ENCODE data around the gene DLG5.

The DLG5 gene

DNA sequence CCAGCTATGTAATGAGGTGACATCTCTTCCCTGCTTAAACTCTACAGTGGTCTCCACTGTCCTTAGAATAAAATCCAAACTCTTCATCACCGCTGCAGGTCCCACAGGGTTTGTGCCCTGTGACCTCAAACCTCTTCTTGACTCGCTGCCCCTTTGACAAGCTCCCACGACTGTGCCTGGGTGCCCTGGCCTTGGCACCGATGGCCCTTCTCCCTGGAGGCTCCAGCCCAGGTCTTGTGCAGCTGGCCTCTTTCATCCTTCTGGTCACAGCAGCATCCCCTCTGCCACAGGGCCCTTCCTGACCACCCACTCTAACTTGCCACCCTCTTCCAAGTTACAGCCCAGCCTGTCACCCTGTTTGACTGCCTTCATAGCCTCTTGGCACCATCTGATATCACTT, 108.2 kb downstream of the DLG5 start:
- Histone ChIP-seq H3K27me3 (ENCODE audit: control insufficient read depth, insufficient read depth, low read length) (no peaks in the 10 kb centered on the region), H3K9me3 (ENCODE audit: control insufficient read depth, insufficient read depth, low read length) (no peaks in the 10 kb centered on the region), H3K36me3 (ENCODE audit: control insufficient read depth, insufficient read depth, low read length) (peaks cover 89% of the 10 kb centered on the region), H3K9ac (ENCODE audit: low read depth, low read length) (no peak overlapping the region), H3K4me1 (ENCODE audit: control insufficient read depth, insufficient read depth, low read length) (no peaks in the 10 kb centered on the region), H3K27ac (ENCODE audit: low read depth, low read length) (no peak overlapping the region), H3K4me3 (ENCODE audit: low read depth, low read length) (no peak overlapping the region)

DNA sequence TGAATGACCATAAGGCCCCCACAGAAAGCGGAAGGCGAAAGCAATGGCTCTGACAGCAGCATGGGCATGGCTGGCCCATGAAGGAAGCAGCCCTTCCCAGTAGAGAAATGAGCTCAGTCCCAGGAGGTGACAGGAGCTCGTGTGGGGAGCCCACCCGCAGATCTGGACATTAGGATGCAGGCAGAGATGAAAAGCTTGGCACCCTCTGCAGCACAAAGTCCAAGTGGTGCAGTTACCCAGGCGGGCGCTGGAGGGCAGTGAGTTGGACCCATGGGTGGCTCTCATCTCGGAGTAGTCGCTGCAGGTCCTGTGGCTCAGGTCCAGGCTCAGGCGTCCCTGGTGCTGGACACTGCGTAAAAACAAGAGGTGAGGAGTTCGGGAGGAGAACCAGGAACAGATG, 109.0 kb downstream of the DLG5 start:
- Histone ChIP-seq H3K9ac (ENCODE audit: low read depth, low read length) (no peak overlapping the region), H3K27ac (ENCODE audit: low read depth, low read length) (no peak overlapping the region), H3K36me3 (ENCODE audit: control insufficient read depth, insufficient read depth, low read length) (peaks cover 89% of the 10 kb centered on the region)

DNA sequence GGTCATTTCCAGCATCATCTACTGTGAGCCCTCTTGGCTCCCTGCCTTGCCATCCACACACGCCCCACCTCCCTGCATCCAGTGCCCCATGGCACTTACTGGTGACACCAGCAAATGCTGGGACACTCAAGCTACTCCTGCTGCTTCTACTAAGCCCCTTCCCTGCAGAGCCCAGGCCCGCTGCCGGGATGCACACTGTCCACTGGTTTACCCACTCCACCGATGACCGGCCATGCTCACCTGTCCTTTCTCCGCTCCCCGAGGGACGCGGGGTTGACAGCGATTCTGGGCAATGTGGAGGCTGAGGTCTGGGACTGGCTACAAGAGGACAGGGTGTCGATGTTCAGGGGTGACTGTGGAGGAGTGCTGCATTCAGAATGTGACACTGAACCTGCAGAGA, 110.2 kb downstream of the DLG5 start:
- no peaks in the 10 kb centered on the region for H3K9me3 ChIP-seq (ENCODE audit: control insufficient read depth, insufficient read depth, low read length)
- H3K4me3 ChIP-seq (ENCODE audit: low read depth, low read length): no peak overlapping the region
- H3K27me3 ChIP-seq (ENCODE audit: control insufficient read depth, insufficient read depth, low read length): no peaks in the 10 kb centered on the region
- no peak overlapping the region for H3K27ac ChIP-seq (ENCODE audit: low read depth, low read length)
- H3K4me1 ChIP-seq (ENCODE audit: control insufficient read depth, insufficient read depth, low read length): no peaks in the 10 kb centered on the region
- H3K36me3 ChIP-seq (ENCODE audit: control insufficient read depth, insufficient read depth, low read length): peaks cover 92% of the 10 kb centered on the region
- no peak overlapping the region for H3K9ac ChIP-seq (ENCODE audit: low read depth, low read length)

More for the DNA sequence above, 109.0 kb downstream of the DLG5 start:
- Histone ChIP-seq H3K4me3 (ENCODE audit: low read depth, low read length) (no peak overlapping the region), H3K9me3 (ENCODE audit: control insufficient read depth, insufficient read depth, low read length) (no peaks in the 10 kb centered on the region), H3K27me3 (ENCODE audit: control insufficient read depth, insufficient read depth, low read length) (no peaks in the 10 kb centered on the region), H3K4me1 (ENCODE audit: control insufficient read depth, insufficient read depth, low read length) (no peaks in the 10 kb centered on the region)

DNA sequence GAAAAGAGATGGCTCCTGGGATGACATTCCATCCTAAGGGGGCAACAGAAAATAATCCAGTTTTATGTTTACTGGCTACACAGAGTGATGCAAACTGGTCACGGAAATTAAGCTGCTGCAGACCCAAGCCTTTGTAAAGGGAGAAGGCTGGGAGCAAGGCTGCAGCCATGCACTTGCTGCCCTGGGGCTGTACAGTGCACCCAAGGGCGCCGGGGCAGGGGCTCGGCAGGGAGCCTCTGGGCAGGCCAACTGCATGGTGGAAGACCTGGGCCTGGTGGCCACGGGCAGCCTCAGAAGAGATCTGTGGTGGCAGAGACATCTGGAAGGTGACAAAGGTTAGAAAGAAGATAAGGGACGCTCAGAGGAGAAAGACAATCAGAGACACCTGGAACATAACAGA, 113.8 kb downstream of the DLG5 start:
- Histone ChIP-seq H3K27ac (ENCODE audit: low read depth, low read length) (no peak overlapping the region), H3K9ac (ENCODE audit: low read depth, low read length) (no peak overlapping the region), H3K4me1 (ENCODE audit: control insufficient read depth, insufficient read depth, low read length) (no peaks in the 10 kb centered on the region), H3K27me3 (ENCODE audit: control insufficient read depth, insufficient read depth, low read length) (no peaks in the 10 kb centered on the region), H3K4me3 (ENCODE audit: low read depth, low read length) (no peak overlapping the region), H3K9me3 (ENCODE audit: control insufficient read depth, insufficient read depth, low read length) (no peaks in the 10 kb centered on the region), H3K36me3 (ENCODE audit: control insufficient read depth, insufficient read depth, low read length) (peaks cover 93% of the 10 kb centered on the region)

DNA sequence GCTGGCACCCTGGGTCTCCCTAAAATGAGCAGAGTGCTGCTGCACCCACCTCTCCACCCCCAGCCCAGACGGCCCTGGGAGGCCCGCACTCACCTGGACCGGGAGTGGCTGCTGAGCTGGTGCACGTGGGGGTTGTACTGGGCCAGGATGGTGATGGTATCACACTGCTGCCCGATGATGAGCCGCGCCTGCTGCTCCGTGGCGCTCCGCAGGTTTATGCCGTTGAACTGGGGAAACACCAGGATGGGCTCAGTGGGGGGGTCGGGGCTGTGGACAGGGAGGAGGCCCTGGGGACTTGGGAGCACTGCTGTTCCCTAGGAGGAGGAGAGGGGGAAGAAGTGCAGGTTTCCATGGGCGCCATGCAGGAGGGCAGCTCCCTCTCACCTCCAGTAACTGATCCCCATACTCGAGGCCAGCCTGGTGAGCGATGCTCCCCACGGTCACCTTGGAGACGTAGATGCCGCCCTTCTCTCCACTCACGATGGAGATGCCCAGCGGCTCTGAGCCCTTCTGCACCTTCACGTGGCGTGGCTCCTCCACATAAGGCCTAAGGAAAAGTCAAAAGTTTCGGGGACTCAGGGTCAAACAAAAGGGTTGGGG, 114.6 kb downstream of the DLG5 start:
- Histone ChIP-seq H3K36me3 (ENCODE audit: control insufficient read depth, insufficient read depth, low read length) (peaks cover 93% of the 10 kb centered on the region), H3K27ac (ENCODE audit: low read depth, low read length) (no peak overlapping the region), H3K9ac (ENCODE audit: low read depth, low read length) (no peak overlapping the region), H3K4me1 (ENCODE audit: control insufficient read depth, insufficient read depth, low read length) (no peaks in the 10 kb centered on the region), H3K27me3 (ENCODE audit: control insufficient read depth, insufficient read depth, low read length) (no peaks in the 10 kb centered on the region), H3K4me3 (ENCODE audit: low read depth, low read length) (no peak overlapping the region), H3K9me3 (ENCODE audit: control insufficient read depth, insufficient read depth, low read length) (no peaks in the 10 kb centered on the region)

DNA sequence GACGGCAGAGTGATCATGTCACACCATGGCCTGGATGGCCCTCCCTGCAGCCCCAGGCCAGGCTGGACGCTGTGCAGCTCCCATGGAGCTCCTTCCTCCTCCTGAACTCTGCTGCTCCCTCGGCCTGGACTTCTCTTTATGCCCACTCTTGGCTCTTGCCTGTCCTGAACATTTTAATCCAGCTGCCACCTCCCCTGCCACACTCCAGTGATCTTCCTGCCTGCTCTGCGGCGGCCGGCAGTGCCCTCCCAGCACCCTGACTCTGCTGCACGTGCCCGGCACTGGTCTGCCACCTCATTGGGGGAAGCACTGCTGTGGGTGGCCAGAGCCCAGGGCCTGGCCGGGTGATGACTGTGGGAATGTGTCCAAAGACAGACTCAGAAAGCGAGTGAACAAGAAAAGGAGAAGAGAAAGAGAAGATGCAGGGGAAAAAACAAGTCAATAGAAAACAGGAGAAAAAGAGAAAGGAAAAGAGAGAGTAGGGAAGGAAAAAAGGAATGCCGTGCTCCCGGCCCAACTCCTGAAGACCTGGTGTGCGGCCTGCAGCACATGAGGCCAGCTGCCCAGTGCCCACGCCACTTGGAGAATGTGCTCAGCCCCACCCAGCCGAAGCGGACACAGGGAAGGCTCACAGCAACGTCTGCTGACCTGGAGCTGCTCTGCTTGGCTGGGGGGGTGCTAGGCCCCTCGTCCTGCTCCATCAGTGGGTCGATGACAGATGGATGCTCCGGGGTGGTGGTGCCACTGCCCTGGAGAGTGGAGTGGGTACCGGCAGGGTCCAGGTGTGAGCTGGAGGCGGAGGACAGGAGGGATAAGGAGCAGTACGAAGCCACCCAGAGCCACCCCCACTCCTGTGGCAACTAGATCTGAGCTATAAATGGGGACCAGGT, 115.9 kb downstream of the DLG5 start:
- Histone ChIP-seq H3K9ac (ENCODE audit: low read depth, low read length) (no peak overlapping the region), H3K9me3 (ENCODE audit: control insufficient read depth, insufficient read depth, low read length) (no peaks in the 10 kb centered on the region), H3K4me1 (ENCODE audit: control insufficient read depth, insufficient read depth, low read length) (no peaks in the 10 kb centered on the region), H3K36me3 (ENCODE audit: control insufficient read depth, insufficient read depth, low read length) (peaks cover 93% of the 10 kb centered on the region), H3K27ac (ENCODE audit: low read depth, low read length) (no peak overlapping the region), H3K4me3 (ENCODE audit: low read depth, low read length) (no peak overlapping the region), H3K27me3 (ENCODE audit: control insufficient read depth, insufficient read depth, low read length) (no peaks in the 10 kb centered on the region)

DNA sequence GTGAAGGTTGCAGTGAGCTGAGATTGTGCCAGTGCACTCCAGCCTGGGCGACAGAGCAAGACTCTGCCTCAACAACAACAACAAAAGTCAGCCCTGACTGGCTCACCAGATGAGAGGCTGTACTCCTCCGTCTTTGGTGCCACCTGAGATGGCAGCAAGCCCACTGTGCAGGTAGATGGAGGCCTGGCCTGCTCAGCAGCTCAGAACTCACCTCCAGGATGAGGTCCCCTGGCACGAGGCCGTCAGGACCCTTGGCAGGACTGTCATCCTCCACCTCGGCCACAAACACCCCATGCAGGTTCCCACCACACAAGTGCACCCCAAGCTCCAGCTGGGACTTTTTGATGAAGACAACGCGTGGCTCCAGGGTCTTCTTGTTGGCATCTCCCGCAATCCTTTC, 117.2 kb downstream of the DLG5 start:
- H3K27ac ChIP-seq (ENCODE audit: low read depth, low read length): no peak overlapping the region
- no peaks in the 10 kb centered on the region for H3K9me3 ChIP-seq (ENCODE audit: control insufficient read depth, insufficient read depth, low read length)
- H3K27me3 ChIP-seq (ENCODE audit: control insufficient read depth, insufficient read depth, low read length): no peaks in the 10 kb centered on the region
- no peaks in the 10 kb centered on the region for H3K4me1 ChIP-seq (ENCODE audit: control insufficient read depth, insufficient read depth, low read length)
- H3K36me3 ChIP-seq (ENCODE audit: control insufficient read depth, insufficient read depth, low read length): peaks cover 93% of the 10 kb centered on the region
- no peak overlapping the region for H3K4me3 ChIP-seq (ENCODE audit: low read depth, low read length)
- H3K9ac ChIP-seq (ENCODE audit: low read depth, low read length): no peak overlapping the region

DNA sequence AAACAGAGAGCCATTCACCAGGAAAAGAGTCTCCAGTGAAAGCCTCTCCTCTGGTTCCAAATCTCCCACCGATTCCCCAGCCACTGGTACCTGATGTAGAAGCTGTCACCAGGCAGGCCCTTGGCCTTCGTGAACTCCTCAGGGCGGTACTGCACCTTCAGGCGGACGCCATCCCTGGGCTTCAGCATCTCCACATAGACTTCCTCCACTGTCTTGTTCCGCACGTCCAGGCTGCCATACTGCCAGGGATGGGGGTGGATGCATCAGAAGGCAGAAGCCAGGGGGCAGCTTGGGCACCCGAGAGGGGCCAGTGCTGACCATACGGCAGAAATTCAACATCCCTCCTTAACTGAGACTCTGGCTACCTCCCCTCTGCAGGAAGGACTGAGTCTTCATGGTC, 118.8 kb downstream of the DLG5 start:
- Histone ChIP-seq H3K36me3 (ENCODE audit: control insufficient read depth, insufficient read depth, low read length) (peaks cover 90% of the 10 kb centered on the region), H3K4me3 (ENCODE audit: low read depth, low read length) (no peak overlapping the region), H3K9ac (ENCODE audit: low read depth, low read length) (no peak overlapping the region), H3K27ac (ENCODE audit: low read depth, low read length) (no peak overlapping the region), H3K27me3 (ENCODE audit: control insufficient read depth, insufficient read depth, low read length) (no peaks in the 10 kb centered on the region), H3K4me1 (ENCODE audit: control insufficient read depth, insufficient read depth, low read length) (peaks cover 10% of the 10 kb centered on the region), H3K9me3 (ENCODE audit: control insufficient read depth, insufficient read depth, low read length) (no peaks in the 10 kb centered on the region)

DNA sequence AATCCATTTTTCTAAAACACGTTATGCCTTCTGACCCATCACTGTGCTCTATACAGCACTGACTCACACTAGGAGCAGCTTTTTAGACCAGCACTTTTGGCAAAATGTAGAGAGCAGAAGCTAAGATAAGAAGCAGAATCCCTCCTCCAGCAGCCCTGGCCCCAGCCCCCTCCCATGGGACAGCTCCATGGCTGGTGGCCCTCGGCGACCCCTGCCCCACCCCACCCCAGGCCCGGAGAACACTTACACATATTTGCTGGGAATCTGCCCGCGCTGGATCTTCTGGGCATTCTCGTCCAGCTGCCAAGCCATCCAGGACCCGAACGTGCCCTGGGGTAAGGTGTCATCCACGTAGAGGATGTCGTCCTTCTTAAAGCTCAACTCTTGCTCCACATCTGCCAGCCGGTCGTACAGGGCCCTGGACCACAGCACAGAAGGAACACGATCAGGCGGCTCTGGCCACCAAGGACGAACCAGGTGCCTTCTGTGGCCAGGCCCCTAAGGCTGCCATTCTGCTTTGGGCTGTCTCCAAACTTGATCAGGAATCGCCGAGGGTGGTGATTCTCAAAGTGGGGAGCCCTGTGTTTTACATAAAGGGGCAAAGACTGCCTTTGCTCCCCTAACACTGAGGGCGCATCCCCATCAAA, 119.9 kb downstream of the DLG5 start:
- H3K36me3 ChIP-seq (ENCODE audit: control insufficient read depth, insufficient read depth, low read length): peaks cover 82% of the 10 kb centered on the region
- no peak overlapping the region for H3K27ac ChIP-seq (ENCODE audit: low read depth, low read length)
- H3K9ac ChIP-seq (ENCODE audit: low read depth, low read length): no peak overlapping the region

DNA sequence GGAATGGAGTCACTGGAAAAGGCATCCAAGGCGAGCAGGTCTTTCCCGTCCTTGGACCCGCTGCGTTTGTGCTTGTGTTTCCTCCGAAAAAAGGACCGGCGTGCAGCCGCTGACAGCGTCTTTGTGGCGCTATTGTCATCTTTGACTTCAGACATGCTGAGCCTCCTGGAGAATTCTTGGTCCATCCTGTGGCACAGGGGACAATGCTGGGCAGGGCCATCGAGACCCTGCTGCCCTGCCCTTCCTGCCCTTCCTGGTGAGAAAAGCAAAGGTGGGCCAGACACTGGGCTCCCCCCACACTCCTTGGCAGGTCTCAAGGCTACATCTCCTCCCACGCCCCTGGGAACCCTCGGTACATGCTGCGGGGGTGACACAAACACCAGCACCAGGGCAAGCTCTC, 120.9 kb downstream of the DLG5 start:
- Histone ChIP-seq H3K27me3 (ENCODE audit: control insufficient read depth, insufficient read depth, low read length) (no peaks in the 10 kb centered on the region), H3K9me3 (ENCODE audit: control insufficient read depth, insufficient read depth, low read length) (no peaks in the 10 kb centered on the region), H3K9ac (ENCODE audit: low read depth, low read length) (no peak overlapping the region), H3K36me3 (ENCODE audit: control insufficient read depth, insufficient read depth, low read length) (peaks cover 81% of the 10 kb centered on the region), H3K4me3 (ENCODE audit: low read depth, low read length) (no peak overlapping the region), H3K4me1 (ENCODE audit: control insufficient read depth, insufficient read depth, low read length) (peaks cover 29% of the 10 kb centered on the region), H3K27ac (ENCODE audit: low read depth, low read length) (no peak overlapping the region)

More for the DNA sequence above, 119.9 kb downstream of the DLG5 start:
- no peak overlapping the region for H3K4me3 ChIP-seq (ENCODE audit: low read depth, low read length)
- peaks cover 19% of the 10 kb centered on the region for H3K4me1 ChIP-seq (ENCODE audit: control insufficient read depth, insufficient read depth, low read length)
- no peaks in the 10 kb centered on the region for H3K27me3 ChIP-seq (ENCODE audit: control insufficient read depth, insufficient read depth, low read length)
- no peaks in the 10 kb centered on the region for H3K9me3 ChIP-seq (ENCODE audit: control insufficient read depth, insufficient read depth, low read length)

DNA sequence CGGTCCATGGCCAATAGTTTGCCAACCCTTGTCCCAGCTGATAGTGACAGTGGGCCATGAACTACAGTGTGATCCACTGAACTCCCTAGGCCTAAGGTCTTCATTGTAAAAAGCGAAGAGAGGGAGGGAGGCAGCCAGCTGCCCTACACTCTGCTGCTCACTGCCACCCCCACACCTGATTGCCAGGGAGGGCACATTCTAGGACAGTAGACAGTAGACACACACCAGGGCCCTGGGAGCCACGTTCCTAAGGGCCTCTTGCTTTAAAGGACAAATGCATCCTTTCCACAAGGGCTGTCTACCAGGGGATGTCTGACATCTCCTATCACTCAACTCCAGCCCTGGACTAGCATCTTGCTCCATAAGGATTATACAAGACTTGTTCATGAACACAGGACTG, 122.2 kb downstream of the DLG5 start:
- Histone ChIP-seq H3K9me3 (ENCODE audit: control insufficient read depth, insufficient read depth, low read length) (no peaks in the 10 kb centered on the region), H3K36me3 (ENCODE audit: control insufficient read depth, insufficient read depth, low read length) (peaks cover 80% of the 10 kb centered on the region), H3K27me3 (ENCODE audit: control insufficient read depth, insufficient read depth, low read length) (no peaks in the 10 kb centered on the region), H3K4me3 (ENCODE audit: low read depth, low read length) (no peak overlapping the region), H3K27ac (ENCODE audit: low read depth, low read length) (no peak overlapping the region), H3K9ac (ENCODE audit: low read depth, low read length) (no peak overlapping the region), H3K4me1 (ENCODE audit: control insufficient read depth, insufficient read depth, low read length) (peaks cover 30% of the 10 kb centered on the region)
